RKO (cell line): ENCODE data around the gene ARHGAP35.
"Not testable (repeated sequence)": the region's sequence is repeated elsewhere in the genome, so short reads cannot be mapped to it uniquely, and the experiment has no call there.

Source experiments
- DNase-seq: peaks from one replicate; pipeline ENCODE4 v3.0.0-alpha.2; 2016; ENCODE audit warnings: low spot score

Gene ARHGAP35

GRCh38 chr19:46844067-46844489 is 16.7 kb upstream of the ARHGAP35 start:
- no peak for DNase-seq

- DNase-seq = no peak
Observed at GRCh38 chr19:46845959-46846459, 14.8 kb upstream of the ARHGAP35 start.

GRCh38 chr19:46847528-46847927 is 13.3 kb upstream of the ARHGAP35 start:
- no peak for DNase-seq

GRCh38 chr19:46848389-46848788 is 12.4 kb upstream of the ARHGAP35 start:
- no peak for DNase-seq

- peak; percentile 57 for DNase-seq
Observed at GRCh38 chr19:46849610-46850009, 11.2 kb upstream of the ARHGAP35 start.

- peak; percentile 99 for DNase-seq
Observed at GRCh38 chr19:46850228-46851203, 10.3 kb upstream of the ARHGAP35 start, which contains the start of gene AP2S1. Gene AP2S1, minus strand, starts transcription at chr19:46850846. Its CDS starts 80 bp downstream, at chr19:46850766.

- DNase-seq = no peak
Observed at GRCh38 chr19:46852830-46853229, 8.0 kb upstream of the ARHGAP35 start.

GRCh38 chr19:46854698-46855097 is 6.1 kb upstream of the ARHGAP35 start:
- DNase-seq = not testable (repeated sequence)

- peak; percentile 94 for DNase-seq
Observed at GRCh38 chr19:46856062-46857022, 4.5 kb upstream of the ARHGAP35 start.

- peak; percentile 83 for DNase-seq
Observed at GRCh38 chr19:46859637-46860124, 1.1 kb upstream of the ARHGAP35 start.

GRCh38 chr19:46860125-46860845 is 512 bp upstream of the ARHGAP35 start:
- peak; percentile 97 for DNase-seq

GRCh38 chr19:46861691-46862502 is 1.1 kb downstream of the ARHGAP35 start:
- DNase-seq = peak; percentile 59

- no peak for DNase-seq
Observed at GRCh38 chr19:46862503-46862834, 1.7 kb downstream of the ARHGAP35 start.

GRCh38 chr19:46862974-46863632 is 2.3 kb downstream of the ARHGAP35 start:
- DNase-seq = no peak

GRCh38 chr19:46863818-46864629 is 3.2 kb downstream of the ARHGAP35 start:
- DNase-seq = peak; percentile 86

- DNase-seq = no peak
Observed at GRCh38 chr19:46866407-46867136, 5.8 kb downstream of the ARHGAP35 start.

- no peak for DNase-seq
Observed at GRCh38 chr19:46867170-46867569, 6.4 kb downstream of the ARHGAP35 start.

- DNase-seq = no peak
Observed at GRCh38 chr19:46868025-46868802, 7.4 kb downstream of the ARHGAP35 start.
